ENCODE measurements around the gene AICDA.
"Not testable (repeated sequence)": the region's sequence is repeated elsewhere in the genome, so short reads cannot be mapped to it uniquely, and the experiment has no call there.

AICDA gene

GRCh38 chr12:8566525-8566924 lies 46.1 kb downstream of the AICDA start:
- no peak for DNase-seq (ENCODE audit: low read depth)
- TF ChIP-seq, protein P1, sequence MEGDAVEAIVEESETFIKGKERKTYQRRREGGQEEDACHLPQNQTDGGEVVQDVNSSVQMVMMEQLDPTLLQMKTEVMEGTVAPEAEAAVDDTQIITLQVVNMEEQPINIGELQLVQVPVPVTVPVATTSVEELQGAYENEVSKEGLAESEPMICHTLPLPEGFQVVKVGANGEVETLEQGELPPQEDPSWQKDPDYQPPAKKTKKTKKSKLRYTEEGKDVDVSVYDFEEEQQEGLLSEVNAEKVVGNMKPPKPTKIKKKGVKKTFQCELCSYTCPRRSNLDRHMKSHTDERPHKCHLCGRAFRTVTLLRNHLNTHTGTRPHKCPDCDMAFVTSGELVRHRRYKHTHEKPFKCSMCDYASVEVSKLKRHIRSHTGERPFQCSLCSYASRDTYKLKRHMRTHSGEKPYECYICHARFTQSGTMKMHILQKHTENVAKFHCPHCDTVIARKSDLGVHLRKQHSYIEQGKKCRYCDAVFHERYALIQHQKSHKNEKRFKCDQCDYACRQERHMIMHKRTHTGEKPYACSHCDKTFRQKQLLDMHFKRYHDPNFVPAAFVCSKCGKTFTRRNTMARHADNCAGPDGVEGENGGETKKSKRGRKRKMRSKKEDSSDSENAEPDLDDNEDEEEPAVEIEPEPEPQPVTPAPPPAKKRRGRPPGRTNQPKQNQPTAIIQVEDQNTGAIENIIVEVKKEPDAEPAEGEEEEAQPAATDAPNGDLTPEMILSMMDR (conservative IDR thresholded peaks at IDR 0.05; ENCODE audit: low read depth, low read length): no peak
- H3K4me3 ChIP-seq (ENCODE audit: low read length): no peak overlapping the region

GRCh38 chr12:8566052-8566451 lies 46.6 kb downstream of the AICDA start:
- not testable (repeated sequence) for H3K4me3 ChIP-seq (ENCODE audit: low read length)

DNA sequence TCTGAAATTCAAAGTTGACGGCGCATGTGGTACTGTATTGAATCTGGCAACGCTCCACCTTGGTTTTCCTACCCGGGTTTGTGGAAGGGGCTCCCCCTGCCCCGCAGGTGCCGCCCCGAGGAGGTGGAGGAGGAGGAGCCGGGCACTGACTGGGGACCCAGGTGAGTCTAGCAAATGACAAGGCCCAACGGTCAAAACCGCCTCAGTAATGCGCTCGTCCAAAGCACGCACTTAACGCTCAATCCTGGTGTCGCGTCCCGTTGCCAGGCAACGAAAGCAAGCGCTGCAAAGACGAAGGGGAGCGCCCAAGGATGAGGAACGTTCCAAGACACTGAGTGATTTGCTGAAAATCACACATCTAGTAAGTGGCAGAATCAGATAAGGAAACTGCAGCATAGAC lies 48.0 kb downstream of the AICDA start:
- no peak for DNase-seq (ENCODE audit: low read depth)
- no peak overlapping the region for H3K4me3 ChIP-seq (ENCODE audit: low read length)
- TF ChIP-seq, protein P1 (conservative IDR thresholded peaks at IDR 0.05; ENCODE audit: low read depth, low read length): no peak

More at GRCh38 chr12:8566052-8566451, 46.6 kb downstream of the AICDA start:
- not testable (repeated sequence) for DNase-seq (ENCODE audit: low read depth)

GRCh38 chr12:8563356-8563755 lies 49.3 kb downstream of the AICDA start:
- no peak overlapping the region for H3K4me3 ChIP-seq (ENCODE audit: low read length)
- no peak for DNase-seq (ENCODE audit: low read depth)
- TF ChIP-seq, protein P1 (conservative IDR thresholded peaks at IDR 0.05; ENCODE audit: low read depth, low read length): no peak

DNA sequence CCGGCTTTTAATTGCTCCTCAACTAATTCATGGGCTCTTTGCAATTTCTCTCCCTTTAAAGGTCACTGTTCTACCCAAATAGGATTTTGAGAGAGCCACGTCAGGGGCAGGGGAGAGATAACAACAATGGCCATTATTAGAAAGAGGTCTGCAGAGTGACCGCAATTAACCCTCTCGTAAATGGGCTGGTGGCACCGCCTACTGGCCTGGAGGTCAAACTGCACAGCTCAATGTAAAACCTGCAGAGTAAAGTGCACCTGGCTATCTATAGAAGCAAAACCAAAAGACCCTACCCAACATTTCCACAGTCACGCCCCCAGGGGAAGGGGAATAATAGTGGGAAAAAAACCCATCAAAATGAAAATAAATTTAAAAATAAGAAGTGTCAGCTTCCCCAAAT lies 50.3 kb downstream of the AICDA start:
- TF ChIP-seq, protein P1 (conservative IDR thresholded peaks at IDR 0.05; ENCODE audit: low read depth, low read length): no peak
- H3K4me3 ChIP-seq (ENCODE audit: low read length): no peak overlapping the region
- no peak for DNase-seq (ENCODE audit: low read depth)

DNA sequence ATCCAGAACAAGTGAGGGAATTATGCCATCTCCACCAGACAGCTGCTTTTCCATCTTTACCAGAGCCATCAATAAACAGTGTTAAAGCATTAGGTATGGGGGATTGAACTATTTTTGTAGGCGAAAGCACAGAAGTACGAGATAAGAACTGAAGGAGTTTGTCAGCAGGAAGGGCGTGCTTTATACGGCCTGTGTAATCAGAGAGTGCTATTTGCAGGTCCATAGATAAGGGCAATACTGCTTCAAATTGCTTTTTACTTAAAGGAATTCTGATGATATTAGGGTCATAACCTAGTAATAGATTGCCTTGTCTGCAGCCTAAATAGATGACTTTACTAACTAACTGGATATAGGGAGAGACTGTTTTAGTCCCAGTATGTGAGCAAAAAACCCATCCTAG lies 51.6 kb downstream of the AICDA start:
- H3K4me3 ChIP-seq (ENCODE audit: low read length): no peak overlapping the region
- TF ChIP-seq, protein P1 (conservative IDR thresholded peaks at IDR 0.05; ENCODE audit: low read depth, low read length): no peak
- no peak for DNase-seq (ENCODE audit: low read depth)

DNA sequence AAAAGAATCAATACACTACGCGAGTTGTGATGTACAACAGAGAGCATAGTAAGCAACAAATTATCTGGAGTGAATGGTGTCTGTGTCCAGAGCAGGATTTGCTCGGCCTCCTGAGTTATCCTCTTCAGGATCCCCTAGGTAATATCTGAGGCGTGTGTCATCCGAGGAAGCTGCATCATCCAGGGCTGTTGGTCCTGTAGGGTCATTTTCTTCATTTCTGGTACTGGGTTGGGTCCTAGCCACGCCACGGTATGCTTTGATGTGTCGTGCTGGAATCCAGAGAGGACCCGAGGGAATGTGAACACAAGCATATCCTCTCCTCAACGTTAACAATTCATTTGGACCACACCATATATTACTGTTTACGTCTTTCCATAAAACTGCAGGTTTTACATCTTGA lies 53.0 kb downstream of the AICDA start:
- TF ChIP-seq, protein P1 (conservative IDR thresholded peaks at IDR 0.05; ENCODE audit: low read depth, low read length): no peak
- H3K4me3 ChIP-seq (ENCODE audit: low read length): no peak overlapping the region
- DNase-seq (ENCODE audit: low read depth): no peak
